ENCODE measurements around the gene SNX14. TPM values are rescaled to one million over a fixed set of nuclear protein-coding genes. Genes with fewer than 3 reads are reported as not detected.
A peak's percentile ranks its signal among the peaks of the same experiment; 100 is the strongest.
"Not testable (repeated sequence)": the region's sequence is repeated elsewhere in the genome, so short reads cannot be mapped to it uniquely, and the experiment has no call there.

Gene SNX14
- total RNA-seq, 1 experiment from 2014 or later, result 65.4 TPM

DNA sequence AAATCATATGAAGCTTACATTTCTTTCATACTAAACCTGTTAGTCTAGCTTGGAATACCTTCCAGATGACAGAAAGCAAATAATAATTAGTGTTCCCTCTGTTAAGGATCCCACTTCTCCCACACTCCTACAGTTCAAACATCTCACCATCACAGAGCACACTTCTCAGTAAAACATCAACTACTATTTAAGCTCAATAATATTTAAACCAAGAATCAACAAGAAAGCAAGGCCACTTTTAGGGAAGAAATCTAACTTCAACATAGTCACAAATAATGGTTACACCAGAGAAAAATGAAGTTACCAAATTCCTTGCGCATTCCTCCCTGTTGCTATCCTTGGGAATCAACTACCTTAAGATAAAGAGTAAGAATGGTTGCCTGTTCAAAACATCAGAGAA lies 1.6 kb downstream of the SNX14 start:
- no TSS peak for BruUV-seq (replicated peaks)
- no peak for ATAC-seq
- Histone ChIP-seq H3K4me1 (ENCODE audit: insufficient read depth, low read length) (peaks cover 21% of the 10 kb centered on the region), H3K9me2 (replicated peaks; ENCODE audit: low read length) (no peaks in the 10 kb centered on the region), H4K20me1 (ENCODE audit: low read length) (0 out of 2 replicates have a peak, but pooled peaks cover 4% of the 10 kb centered on the region), H3K27me3 (ENCODE audit: low read length) (no peaks in the 10 kb centered on the region), H3K4me3 (ENCODE audit: low read length) (peak overlapping the region; percentile 91), H3K27ac (ENCODE audit: low read length) (no peak overlapping the region), H3K4me2 (ENCODE audit: low read length) (peak overlapping the region; percentile 92), H2AFZ (ENCODE audit: low read length) (no peak overlapping the region), H3F3A (ENCODE audit: low read length, unreplicated experiment) (no peaks in the 10 kb centered on the region), H3K36me3 (ENCODE audit: low read depth, low read length) (no peaks in the 10 kb centered on the region), H3K9ac (ENCODE audit: low read length) (peak overlapping the region; percentile 75; the same call in 1 of the 2 replicates), H3K79me2 (ENCODE audit: low read length) (peaks cover 53% of the 10 kb centered on the region), H3K9me3 (ENCODE audit: low read length) (no peaks in the 10 kb centered on the region)
- DNase-seq, result no peak
- ChIA-PET POLR2A (ENCODE audit: unreplicated experiment) (no interaction called here), CTCF (no interaction called here)
- intact Hi-C loops (cut with micrococcal nuclease), result loop anchor here (5.0 to 10.0 kb wide), 2 partner anchors 83 to 140 kb away; partner anchors contain the start of gene NT5E
- TF ChIP-seq, protein P1, sequence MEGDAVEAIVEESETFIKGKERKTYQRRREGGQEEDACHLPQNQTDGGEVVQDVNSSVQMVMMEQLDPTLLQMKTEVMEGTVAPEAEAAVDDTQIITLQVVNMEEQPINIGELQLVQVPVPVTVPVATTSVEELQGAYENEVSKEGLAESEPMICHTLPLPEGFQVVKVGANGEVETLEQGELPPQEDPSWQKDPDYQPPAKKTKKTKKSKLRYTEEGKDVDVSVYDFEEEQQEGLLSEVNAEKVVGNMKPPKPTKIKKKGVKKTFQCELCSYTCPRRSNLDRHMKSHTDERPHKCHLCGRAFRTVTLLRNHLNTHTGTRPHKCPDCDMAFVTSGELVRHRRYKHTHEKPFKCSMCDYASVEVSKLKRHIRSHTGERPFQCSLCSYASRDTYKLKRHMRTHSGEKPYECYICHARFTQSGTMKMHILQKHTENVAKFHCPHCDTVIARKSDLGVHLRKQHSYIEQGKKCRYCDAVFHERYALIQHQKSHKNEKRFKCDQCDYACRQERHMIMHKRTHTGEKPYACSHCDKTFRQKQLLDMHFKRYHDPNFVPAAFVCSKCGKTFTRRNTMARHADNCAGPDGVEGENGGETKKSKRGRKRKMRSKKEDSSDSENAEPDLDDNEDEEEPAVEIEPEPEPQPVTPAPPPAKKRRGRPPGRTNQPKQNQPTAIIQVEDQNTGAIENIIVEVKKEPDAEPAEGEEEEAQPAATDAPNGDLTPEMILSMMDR (conservative IDR thresholded peaks at IDR 0.05; ENCODE audit: low read depth, low read length), result no peak
- TF ChIP-seq EZH2 (IDR thresholded peaks at IDR 0.05; ENCODE audit: low read length, unreplicated experiment) (no peak), EZH2phosphoT487 (IDR thresholded peaks at IDR 0.05; ENCODE audit: borderline replicate concordance, low read length) (no peak)

DNA sequence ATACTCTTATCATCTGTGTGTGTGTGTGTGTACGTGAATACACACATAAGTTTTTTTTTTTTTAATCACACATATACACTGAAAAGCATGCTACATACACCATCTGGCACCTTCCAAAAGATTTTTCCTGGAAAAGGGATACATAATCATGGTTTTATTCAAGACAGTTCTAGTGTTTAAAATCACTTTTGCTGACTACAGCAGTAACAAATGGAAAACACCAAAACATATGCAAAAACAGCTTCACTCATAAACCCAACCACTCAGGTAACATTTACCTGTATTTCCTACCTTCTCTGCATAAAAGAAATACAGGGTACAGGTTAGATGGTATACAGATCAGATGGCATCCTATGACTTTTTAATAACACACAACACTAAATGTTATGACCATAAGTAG lies 2.5 kb downstream of the SNX14 start:
- intact Hi-C loops (cut with micrococcal nuclease), result loop anchor here (5.0 to 10.0 kb wide), 2 partner anchors 84 to 139 kb away; partner anchors contain the start of gene NT5E
- H3K4me3 ChIP-seq (ENCODE audit: low read length), result no peak overlapping the region; the same call in 1 of the 2 replicates
- no peak for ATAC-seq

DNA sequence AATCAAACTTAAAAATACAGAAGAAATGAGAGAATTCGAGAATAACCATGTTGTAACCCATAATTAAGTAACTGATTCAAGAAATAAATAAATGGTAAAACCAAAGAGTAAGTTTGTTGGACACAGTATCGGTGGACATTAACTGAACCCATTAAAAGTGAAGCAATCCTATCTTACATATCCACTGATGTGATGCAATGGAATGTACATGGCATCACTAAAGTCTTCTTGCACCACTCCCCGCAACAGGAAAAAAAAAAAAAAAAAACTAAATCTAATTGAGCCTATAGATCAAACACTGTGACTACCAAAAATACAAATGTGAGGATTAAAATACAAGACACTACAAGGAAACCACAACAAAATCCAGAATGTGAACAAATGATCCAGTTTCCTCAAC lies 7.9 kb downstream of the SNX14 start:
- ChIA-PET CTCF (no interaction called here), POLR2A (ENCODE audit: unreplicated experiment) (no interaction called here)
- H4K20me1 ChIP-seq (ENCODE audit: low read length), result no peaks in the 10 kb centered on the region
- no peaks in the 10 kb centered on the region for H3K9me2 ChIP-seq (replicated peaks; ENCODE audit: low read length)
- no peaks in the 10 kb centered on the region for H3F3A ChIP-seq (ENCODE audit: low read length, unreplicated experiment)
- H3K36me3 ChIP-seq (ENCODE audit: low read depth, low read length), result no peaks in the 10 kb centered on the region
- TF ChIP-seq, protein P1 (conservative IDR thresholded peaks at IDR 0.05; ENCODE audit: low read depth, low read length), result no peak
- TF ChIP-seq EZH2phosphoT487 (IDR thresholded peaks at IDR 0.05; ENCODE audit: borderline replicate concordance, low read length) (no peak), EZH2 (IDR thresholded peaks at IDR 0.05; ENCODE audit: low read length, unreplicated experiment) (no peak)
- no peaks in the 10 kb centered on the region for H3K9me3 ChIP-seq (ENCODE audit: low read length)
- H3K4me2 ChIP-seq (ENCODE audit: low read length), result no peak overlapping the region
- H3K27me3 ChIP-seq (ENCODE audit: low read length), result no peaks in the 10 kb centered on the region
- no peak overlapping the region for H3K27ac ChIP-seq (ENCODE audit: low read length)
- ATAC-seq, result no peak
- H3K4me3 ChIP-seq (ENCODE audit: low read length), result no peak overlapping the region
- no peak for DNase-seq
- H3K79me2 ChIP-seq (ENCODE audit: low read length), result peaks cover 79% of the 10 kb centered on the region
- H3K4me1 ChIP-seq (ENCODE audit: insufficient read depth, low read length), result peaks cover 11% of the 10 kb centered on the region
- intact Hi-C loops (cut with micrococcal nuclease), result no loop called here
- H2AFZ ChIP-seq (ENCODE audit: low read length), result no peak overlapping the region
- no peak overlapping the region for H3K9ac ChIP-seq (ENCODE audit: low read length)
- no TSS peak for BruUV-seq (replicated peaks)

More for the DNA sequence above, 2.5 kb downstream of the SNX14 start:
- Histone ChIP-seq H3F3A (ENCODE audit: low read length, unreplicated experiment) (no peaks in the 10 kb centered on the region), H3K4me2 (ENCODE audit: low read length) (peak overlapping the region; percentile 92), H3K36me3 (ENCODE audit: low read depth, low read length) (no peaks in the 10 kb centered on the region), H3K79me2 (ENCODE audit: low read length) (peaks cover 61% of the 10 kb centered on the region), H4K20me1 (ENCODE audit: low read length) (0 out of 2 replicates have a peak, but pooled peaks cover 4% of the 10 kb centered on the region), H2AFZ (ENCODE audit: low read length) (no peak overlapping the region), H3K27ac (ENCODE audit: low read length) (no peak overlapping the region), H3K27me3 (ENCODE audit: low read length) (no peaks in the 10 kb centered on the region), H3K4me1 (ENCODE audit: insufficient read depth, low read length) (peaks cover 21% of the 10 kb centered on the region), H3K9ac (ENCODE audit: low read length) (no peak overlapping the region), H3K9me2 (replicated peaks; ENCODE audit: low read length) (no peaks in the 10 kb centered on the region), H3K9me3 (ENCODE audit: low read length) (no peaks in the 10 kb centered on the region)
- POLR2A ChIA-PET (ENCODE audit: unreplicated experiment), result no interaction called here
- no peak for DNase-seq
- BruUV-seq (replicated peaks), result no TSS peak
- TF ChIP-seq EZH2phosphoT487 (IDR thresholded peaks at IDR 0.05; ENCODE audit: borderline replicate concordance, low read length), result no peak
- TF ChIP-seq, protein P1 (conservative IDR thresholded peaks at IDR 0.05; ENCODE audit: low read depth, low read length), result no peak
- no peak for TF ChIP-seq EZH2 (IDR thresholded peaks at IDR 0.05; ENCODE audit: low read length, unreplicated experiment)
- CTCF ChIA-PET, result no interaction called here

DNA sequence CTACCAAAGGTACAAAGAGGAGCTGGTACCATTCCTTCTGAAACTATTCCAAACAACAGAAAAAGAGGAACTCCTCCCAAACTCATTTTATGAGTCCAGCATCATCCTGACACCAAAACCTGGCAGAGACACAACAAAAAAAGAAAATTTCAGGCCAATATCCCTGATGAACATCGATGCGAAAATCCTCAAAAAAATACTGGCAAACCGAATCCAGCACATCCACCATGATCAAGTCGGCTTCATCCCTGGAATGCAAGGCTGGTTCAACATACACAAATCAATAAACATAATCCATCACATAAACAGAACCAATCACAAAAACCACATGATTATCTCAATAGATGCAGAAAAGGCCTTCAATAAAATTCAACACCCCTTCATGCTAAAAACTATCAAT lies 10.8 kb downstream of the SNX14 start:
- H3K27me3 ChIP-seq (ENCODE audit: low read length); H2AFZ ChIP-seq (ENCODE audit: low read length); BruUV-seq (replicated peaks); intact Hi-C loops (cut with micrococcal nuclease); H3K9me2 ChIP-seq (replicated peaks; ENCODE audit: low read length); H3K36me3 ChIP-seq (ENCODE audit: low read depth, low read length); H3F3A ChIP-seq (ENCODE audit: low read length, unreplicated experiment); H3K9me3 ChIP-seq (ENCODE audit: low read length); H3K4me2 ChIP-seq (ENCODE audit: low read length); H3K27ac ChIP-seq (ENCODE audit: low read length); ATAC-seq; H4K20me1 ChIP-seq (ENCODE audit: low read length); H3K9ac ChIP-seq (ENCODE audit: low read length); DNase-seq; H3K4me3 ChIP-seq (ENCODE audit: low read length); CTCF ChIA-PET; POLR2A ChIA-PET (ENCODE audit: unreplicated experiment): not testable (repeated sequence)
- Histone ChIP-seq H3K79me2 (ENCODE audit: low read length) (peaks cover 78% of the 10 kb centered on the region), H3K4me1 (ENCODE audit: insufficient read depth, low read length) (peaks cover 26% of the 10 kb centered on the region)

Data from PC-3 (cell line).